ENCODE results near the gene INMT. TPM values are rescaled to one million over a fixed set of nuclear protein-coding genes. Genes with fewer than 3 reads are reported as not detected.

Gene INMT
- total RNA-seq, 1 experiment from 2014 or later: not detected

DNA sequence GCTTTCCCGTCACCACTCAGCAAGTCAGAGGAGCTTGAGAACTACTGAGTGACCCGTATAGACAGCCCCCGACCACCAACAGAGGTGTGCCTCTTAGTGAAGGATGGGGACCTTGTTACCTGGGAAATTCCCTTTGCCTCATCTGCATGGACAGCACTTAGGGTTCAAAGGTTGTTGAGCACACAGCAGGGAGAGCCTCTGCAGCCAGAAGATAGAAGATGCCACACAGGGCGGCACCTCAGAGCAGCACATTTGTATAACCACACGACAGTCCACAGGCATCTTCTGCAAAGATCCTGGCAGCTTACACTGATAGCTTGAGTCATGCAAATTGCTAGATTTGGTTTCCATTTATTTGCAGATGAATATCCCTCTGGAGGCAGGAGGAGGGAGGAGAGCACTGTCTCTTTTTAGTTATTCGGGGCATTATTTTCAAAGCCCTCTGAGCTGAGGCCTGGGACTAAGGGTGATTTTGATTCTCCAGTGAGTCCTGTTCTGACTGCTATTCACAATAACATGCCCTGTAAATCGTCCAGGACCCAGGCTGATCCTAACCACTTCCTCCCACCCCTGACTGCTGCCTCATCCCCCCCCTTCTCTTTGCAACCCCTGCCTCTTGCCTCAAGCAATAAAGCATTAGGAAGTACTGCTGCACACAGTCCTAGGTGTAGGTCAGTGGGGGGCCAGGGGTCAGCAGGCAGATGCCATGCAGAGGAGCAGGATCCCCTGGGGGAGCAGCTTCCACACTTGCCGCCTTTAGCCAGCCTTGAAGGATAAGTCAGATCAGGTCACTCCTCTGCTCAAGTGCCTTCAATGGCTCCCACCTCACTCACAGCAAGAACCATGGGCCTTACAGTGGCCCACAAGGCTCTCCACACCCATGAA lies 24.6 kb upstream of the INMT start:
- DNase-seq (ENCODE audit: low read depth): peak; percentile 29

DNA sequence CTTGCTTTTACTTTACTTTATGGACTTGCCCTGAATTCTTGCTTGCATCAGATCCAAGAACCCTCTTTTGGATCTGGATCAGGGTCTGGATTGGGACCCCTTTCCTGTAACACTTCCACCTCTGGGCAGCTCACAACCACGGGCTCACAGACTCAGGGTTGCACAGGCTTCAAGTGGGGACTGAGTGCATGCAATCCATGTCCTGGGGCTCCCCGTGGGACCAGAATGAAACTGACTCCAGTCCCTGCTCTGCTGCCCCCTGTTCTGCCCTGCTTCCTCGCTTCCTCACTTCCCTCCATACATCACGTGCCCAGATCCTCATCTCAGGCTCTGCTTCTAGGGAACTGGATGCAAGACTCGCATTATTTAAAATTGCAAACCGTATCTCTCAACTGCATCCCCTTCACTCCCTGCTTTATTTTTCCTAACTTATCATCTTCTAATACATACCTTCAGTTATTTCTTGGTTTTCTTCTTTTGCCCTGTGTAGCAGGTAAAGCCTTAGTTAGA lies 23.3 kb upstream of the INMT start:
- no peak for DNase-seq (ENCODE audit: low read depth)

- DNase-seq (ENCODE audit: low read depth): no peak
Observed at GRCh38 chr7:30729642-30730041, 22.3 kb upstream of the INMT start.

DNA sequence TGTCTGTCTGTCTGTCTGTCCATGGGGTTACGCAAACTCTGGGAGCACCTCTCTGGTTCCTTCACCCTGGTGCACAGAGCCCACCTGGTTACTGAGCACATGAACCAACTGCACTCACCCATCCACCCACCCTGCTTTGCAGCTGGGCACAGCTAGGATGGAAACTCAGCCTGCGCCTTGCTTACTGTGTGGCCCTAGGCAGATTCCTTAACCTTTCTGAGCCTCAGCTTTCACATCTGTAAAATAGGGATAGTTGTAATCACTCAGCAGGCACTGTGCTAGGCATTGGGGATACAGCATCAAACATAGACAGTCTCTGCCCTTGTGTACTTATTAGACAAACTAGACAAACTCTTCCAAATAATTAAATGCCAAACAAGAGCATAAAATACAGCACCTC lies 21.8 kb upstream of the INMT start:
- DNase-seq (ENCODE audit: low read depth): no peak

DNA sequence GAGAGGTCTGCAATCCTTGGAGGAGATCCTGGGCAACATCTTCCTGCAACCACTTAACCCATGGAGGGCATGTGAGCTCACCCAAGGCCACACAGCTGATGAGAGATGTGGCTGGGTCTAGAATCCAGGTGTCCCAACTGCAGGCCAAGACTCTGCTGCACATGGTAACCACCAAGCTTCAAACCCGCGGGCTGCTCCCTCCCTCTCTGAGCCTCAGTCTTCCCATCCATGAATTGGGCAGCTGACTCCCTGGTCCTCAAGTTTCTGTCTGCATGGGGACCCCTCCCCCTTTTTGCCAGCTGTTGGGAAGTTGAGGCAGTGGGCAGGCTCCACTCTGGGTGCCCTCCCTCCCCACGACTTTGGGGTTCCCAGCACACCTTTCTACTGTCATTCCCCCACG lies 20.9 kb upstream of the INMT start:
- DNase-seq (ENCODE audit: low read depth): no peak

GRCh38 chr7:30731581-30731980 lies 20.4 kb upstream of the INMT start:
- DNase-seq (ENCODE audit: low read depth): no peak

GRCh38 chr7:30732606-30733005 lies 19.3 kb upstream of the INMT start:
- no peak for DNase-seq (ENCODE audit: low read depth)

GRCh38 chr7:30733216-30733615 lies 18.7 kb upstream of the INMT start:
- DNase-seq (ENCODE audit: low read depth): no peak

DNA sequence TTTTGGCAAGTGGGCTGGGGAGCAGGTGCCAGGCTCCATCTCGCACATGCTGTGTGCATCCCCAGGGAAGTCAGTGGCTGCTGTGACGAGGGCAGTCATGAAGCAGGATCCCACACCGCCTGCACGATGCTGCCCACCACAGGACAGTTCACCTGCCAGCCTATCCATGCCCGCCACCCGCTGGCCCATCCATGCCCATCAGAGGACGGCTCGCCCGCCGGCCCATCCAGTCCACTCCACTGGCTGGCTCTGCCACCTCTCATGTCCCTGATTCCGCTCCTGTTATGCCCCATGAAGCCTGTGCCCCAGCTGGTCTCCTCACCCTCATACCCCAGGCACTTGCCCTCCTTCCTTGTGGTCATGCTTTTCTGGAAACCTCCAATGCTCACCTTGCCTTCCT lies 18.2 kb upstream of the INMT start:
- no peak for DNase-seq (ENCODE audit: low read depth)

GRCh38 chr7:30734497-30734896 lies 17.4 kb upstream of the INMT start:
- no peak for DNase-seq (ENCODE audit: low read depth)

GRCh38 chr7:30735631-30736030 lies 16.3 kb upstream of the INMT start:
- DNase-seq (ENCODE audit: low read depth): no peak

DNA sequence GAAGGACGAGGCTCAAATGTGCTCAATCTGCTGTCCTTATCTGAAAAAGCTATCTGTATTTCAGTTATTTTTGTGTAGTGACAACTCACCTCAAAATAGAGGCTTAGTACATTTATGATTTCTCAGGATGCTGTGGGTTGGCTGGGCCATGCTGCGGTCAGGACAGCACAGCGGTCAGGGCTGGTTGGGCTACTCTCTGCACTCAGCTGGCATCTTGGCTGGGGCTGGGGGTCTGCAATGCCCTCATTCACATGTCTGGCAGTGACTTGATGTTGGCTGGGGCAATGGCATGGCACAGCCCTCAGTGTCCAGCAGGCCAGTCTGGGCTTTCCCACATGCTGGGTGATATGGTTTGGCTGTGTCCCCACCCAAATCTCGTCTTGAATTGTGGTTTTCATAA lies 15.6 kb upstream of the INMT start:
- DNase-seq (ENCODE audit: low read depth): no peak

GRCh38 chr7:30738026-30738915 lies 13.7 kb upstream of the INMT start:
- no peak for DNase-seq (ENCODE audit: low read depth)

DNA sequence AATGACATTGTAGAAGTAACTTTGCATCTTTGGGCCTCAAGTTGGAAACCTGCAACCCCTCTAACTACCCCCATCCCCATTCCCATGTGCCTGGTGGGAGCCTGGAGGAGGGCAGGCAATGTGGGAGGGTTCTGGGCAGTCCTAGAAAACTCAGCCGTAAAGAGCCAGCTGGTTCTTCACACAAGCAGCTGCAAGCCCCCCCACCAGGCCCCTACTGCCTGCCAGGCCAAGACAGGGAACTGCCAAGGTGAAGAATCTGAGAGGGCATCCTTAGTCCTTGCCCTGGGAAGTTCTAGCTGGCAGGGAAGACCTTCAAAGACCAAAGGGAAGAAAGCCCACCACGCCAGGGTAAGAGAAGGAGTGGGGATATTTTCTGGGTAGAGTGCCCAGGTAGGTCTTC lies 12.2 kb upstream of the INMT start:
- no peak for DNase-seq (ENCODE audit: low read depth)

- DNase-seq (ENCODE audit: low read depth): peak; percentile 58
Observed at GRCh38 chr7:30740417-30741181, 11.3 kb upstream of the INMT start.

DNA sequence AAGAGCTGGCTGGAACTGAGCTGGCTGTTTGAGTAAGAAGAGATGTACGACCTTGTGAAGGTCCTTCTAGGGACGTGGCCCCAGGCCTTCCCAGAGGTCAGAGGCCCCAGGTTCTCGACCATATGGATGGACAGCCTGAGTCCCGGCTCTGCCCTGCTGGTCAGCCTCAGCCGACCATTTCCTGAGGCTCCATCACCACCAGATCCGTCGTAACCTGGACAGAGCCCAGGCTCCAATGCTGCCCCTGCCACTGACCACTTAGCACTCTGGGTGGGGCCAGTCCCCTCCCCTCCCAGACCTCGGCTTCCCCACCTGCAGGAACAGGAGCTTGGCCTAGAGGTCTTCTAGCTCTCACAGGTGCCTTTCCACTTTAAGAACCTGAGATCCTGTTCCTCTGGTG lies 10.6 kb upstream of the INMT start:
- DNase-seq (ENCODE audit: low read depth): no peak

DNA sequence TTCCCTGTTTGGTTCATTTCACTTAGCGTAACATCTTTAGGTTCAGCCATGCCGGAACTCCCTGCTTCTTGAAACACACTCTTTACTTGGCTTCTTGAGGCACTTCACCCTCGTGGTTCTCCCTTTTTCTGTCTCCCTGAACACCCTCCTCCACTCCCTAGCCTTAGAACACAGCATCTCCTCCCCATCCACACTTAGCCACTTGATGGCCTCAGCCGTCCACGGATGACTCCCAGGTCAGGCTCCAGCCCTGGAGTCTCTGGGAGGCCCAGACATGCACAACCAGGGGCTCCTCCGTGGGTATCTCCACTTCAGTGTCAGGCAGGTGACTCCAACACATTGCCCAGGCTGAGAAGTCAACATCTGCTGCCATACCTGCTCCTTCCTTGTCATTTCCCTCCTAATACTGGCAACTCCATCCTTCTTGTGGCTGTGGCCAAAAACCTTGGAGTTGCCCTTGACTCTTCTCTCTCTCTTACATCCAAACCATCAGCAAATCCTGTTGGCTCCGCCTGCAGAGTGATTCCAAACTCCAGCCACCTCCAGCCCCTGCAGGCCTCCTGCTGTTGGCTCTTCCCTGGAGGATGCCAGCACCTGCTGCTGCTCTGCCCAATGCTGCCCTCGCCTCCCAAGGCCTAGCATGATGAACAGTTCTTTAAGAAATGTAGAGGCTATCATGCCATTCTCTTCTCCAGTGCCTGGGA lies 8.4 kb upstream of the INMT start:
- DNase-seq (ENCODE audit: low read depth): peak; percentile 53

DNA sequence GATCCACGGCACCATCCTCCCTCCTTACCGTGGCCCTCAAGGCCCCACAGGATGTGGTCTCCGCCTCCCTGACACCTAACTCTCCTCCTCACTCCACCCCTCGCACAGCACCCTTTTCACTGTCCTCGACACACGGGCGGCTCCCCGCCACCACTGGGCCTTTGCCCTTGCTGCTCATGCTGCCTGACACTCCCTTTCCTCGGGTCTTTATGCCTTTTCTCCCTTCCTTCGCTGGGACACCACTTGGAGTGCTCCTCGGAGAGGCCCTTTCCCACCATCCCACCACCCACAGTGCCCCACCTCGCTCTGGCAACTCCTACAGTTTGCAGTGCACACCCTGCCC lies 7.9 kb upstream of the INMT start:
- DNase-seq (ENCODE audit: low read depth): no peak

DNA sequence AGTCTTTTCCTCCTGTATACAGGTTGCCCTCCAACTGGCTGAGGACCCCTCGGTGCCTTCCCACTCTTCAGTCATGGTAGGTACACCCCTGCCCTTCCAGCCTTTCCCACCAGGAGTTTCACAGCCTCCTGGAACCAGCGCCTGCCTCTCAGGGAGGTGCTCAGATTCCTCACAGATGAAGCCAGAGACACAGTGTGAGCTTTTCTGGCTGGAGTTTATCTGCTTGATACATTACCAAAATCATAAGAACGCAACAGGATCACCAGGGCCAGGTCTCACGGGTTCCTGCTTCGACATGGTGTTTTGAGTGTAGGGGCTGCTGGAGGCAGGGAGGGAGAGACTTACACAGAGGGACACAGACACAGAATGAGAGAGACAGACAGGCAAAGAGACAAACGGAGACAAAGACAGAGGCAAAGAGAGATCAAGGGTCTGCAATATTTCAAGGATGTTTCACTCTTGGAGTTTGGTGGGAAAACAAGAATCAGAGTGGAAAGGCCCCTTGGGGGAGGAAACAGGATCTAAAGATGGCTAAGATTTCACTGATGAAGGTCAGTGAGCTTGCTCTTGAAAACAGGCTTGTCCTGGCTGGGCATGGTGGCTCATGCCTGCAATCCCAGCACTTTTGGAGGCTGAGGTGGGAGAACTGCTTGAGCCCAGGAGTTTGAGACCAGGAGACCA lies 6.5 kb upstream of the INMT start:
- no peak for DNase-seq (ENCODE audit: low read depth)

GRCh38 chr7:30750010-30750409 lies 1.9 kb upstream of the INMT start:
- DNase-seq (ENCODE audit: low read depth): no peak
